UCSD-AML1 (cell line): Measurements from ENCODE around the gene SIPA1L3.

Experiments used
- DNase-seq: peaks from one replicate; lab custom pipeline; 2025; ENCODE audit not compliant: unreplicated experiment; lab: John Stamatoyannopoulos, UW

SIPA1L3 gene

DNA sequence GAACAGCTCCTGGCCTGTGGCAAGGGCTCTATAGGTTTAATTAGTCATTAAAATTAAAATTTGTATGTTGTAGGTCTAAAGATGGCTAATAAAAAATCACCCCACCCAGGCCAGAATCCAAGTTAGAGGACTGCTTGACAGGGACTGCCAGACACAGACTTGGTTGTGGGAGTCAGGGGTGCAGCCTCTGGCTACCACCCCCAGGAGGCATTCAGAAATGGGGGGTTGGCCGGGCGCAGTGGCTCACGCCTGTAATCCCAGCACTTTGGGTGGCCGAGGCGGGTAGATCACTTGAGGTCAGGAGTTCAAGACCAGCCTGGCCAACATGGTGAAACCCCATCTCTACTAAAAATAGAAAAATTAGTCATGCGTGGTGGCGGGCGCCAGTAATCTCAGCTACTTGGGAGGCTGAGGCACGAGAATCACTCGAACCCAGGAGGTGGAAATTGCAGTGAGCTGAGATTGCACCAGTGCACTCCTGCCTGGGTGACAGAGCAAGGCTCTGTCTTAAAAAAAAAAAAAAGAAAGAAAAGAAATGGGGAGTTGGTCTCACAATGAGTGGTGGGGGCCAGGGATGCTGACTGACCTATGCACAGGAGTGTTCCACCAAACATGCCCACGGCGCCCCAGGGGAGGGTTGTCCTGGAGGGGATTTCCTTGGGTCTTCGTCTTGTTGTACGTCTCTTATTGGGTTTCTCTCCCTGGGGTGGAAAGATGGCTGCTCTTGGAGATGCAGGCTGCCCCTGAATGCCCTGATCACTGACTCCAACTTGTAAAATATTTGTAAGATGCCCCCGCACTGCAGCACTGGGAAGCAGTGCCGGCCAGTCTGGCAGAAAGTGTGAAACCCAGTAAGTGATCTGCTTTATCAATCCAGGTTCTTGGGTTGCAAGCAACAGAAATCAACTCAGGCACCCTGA lies 68.8 kb downstream of the SIPA1L3 start:
- no peak for DNase-seq

DNA sequence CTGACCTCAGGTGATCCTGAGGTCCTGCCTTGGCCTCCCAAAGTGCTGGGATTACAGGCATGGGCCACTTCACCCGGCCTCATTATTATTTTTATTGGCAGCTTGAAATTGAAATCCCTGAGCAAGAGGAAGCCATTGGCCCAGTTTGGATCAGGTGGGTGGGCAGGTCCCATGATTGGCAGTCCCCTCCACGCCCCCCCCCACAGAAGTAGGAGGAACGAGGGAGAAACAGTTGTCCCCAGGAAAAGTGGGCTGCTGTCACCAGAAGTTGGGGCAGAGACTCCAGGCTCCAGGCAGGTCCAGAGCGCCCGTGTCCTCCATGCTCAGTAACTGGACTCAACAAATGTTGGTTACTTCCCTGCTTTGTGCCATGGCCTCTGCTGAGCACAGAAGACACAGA lies 70.4 kb downstream of the SIPA1L3 start:
- no peak for DNase-seq

DNA sequence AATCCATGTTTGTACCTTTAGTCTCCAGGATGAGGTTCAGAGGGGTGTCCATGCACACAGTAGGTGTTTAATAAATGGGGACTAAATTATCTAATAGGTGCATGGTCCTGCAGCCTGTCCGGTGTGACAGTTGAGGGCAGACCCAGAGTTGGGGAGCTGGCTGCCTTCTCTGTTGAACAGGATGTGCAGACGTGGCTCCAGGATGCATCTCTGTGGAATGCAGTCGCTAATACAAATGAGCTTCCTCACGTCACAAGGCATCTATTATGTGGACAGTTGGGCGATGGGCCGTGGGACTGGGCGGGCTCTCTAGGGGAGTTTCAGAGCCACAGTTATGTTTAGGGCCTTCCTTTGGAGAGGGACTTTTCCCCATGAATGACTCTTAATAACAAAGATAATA lies 71.0 kb downstream of the SIPA1L3 start:
- no peak for DNase-seq

GRCh38 chr19:37979547-37980082 lies 72.6 kb downstream of the SIPA1L3 start:
- DNase-seq = no peak

DNA sequence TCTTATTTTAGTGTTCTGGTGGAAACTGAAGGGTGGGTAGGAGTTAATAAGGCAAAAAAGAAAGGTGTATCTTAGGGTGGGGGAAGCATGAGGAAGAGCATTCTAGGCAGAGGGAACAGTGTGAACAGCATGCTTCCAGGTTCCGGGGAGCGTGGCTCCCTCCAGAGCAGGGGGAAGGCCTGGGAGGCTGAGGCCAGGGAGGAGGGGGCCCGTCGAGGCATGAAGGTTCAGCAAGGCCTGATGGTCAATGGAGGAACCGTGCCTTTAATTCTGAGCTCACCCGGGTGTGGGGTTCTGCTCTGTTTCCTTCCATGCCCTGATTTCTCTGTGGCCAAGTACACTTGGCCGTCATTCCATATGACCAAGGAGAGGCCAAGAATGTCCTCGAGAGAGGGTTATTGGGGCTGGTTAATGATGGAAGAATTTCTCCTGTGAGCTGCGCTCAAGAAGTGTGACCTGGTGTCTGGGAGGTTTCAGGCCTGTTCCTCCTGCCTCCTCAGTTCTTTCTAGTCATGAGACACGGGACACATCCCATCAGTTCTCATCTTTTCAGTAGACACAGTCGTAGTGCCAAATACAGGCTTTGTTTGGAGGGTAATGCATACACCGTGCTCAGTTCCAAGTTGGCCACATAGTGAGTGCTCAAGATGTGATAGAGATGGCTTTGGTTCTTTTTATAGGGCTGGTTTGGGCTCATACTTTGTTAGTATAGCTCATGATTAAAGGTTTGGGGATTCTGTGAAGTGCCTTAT lies 73.6 kb downstream of the SIPA1L3 start:
- DNase-seq = no peak

DNA sequence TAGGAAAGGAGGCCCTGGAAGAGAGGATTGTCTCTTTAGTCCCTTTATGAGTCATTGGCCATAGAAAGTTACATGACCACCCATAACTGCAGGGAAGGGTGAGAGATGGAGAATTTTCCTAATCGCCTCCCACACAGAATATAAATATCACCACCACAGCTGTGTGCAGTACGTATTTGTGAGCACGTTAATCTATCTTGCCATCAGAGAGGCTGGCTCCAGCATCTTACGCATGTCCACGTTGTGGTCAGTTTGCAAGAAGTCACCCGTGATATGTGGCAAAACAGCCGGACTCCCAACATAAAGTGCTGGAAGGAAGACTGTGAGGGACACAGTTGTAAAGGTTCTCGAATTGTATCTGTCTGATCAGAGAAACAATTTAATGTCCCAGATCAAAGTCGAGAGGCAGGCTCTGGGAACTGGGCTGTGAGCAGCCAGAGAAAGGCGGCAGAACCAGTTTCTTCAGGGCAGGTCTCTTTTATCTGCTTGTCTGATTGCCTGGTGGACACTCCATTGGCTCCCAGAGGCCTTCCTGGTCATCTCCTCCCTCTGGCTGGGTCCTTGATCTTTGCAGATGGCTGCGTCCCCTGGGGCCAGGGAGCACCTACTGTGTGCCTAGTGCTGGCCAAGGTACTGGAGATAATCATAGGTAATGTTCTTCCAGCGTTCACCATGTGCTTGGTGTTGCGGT lies 74.9 kb downstream of the SIPA1L3 start:
- no peak for DNase-seq

GRCh38 chr19:37982655-37983054 lies 75.6 kb downstream of the SIPA1L3 start:
- no peak for DNase-seq

DNA sequence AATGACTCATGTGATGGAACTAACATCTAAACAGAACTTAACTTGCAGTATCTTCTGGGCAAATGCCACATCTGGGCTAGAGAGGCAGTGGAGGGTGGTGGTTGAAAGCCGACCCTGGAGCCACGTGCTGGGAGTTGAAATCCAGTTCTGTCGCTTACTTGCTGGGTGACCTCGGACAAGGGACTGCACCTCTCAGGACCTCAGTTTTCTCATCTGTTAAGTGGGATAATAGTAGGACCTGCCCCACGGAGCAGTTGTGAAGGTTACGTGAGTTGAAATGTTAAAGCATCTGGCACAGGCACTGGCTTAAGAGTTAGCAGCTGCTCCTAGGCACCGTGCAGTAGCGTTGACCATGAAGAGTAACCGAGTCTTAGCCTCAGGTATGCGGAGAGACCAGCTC lies 76.1 kb downstream of the SIPA1L3 start:
- DNase-seq = no peak

DNA sequence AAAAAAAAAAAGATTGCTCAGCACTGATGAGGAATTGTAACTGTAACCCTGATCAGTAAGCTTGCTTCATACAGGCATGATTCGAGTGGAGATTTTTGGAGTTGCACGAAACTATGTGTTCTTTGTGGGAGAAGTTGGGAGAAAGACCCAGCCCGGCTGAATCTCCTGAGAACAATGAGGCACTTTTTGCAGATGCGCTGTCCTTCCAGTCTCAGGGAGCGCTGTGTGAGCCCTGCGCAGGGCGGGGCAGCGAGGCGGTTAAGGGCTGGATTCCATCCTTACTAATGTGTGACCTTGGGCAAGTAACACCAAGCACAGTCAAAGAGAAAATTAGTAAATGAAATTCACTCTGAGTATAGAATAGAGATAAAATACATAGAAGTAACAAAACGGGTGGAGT lies 76.9 kb downstream of the SIPA1L3 start:
- no peak for DNase-seq

DNA sequence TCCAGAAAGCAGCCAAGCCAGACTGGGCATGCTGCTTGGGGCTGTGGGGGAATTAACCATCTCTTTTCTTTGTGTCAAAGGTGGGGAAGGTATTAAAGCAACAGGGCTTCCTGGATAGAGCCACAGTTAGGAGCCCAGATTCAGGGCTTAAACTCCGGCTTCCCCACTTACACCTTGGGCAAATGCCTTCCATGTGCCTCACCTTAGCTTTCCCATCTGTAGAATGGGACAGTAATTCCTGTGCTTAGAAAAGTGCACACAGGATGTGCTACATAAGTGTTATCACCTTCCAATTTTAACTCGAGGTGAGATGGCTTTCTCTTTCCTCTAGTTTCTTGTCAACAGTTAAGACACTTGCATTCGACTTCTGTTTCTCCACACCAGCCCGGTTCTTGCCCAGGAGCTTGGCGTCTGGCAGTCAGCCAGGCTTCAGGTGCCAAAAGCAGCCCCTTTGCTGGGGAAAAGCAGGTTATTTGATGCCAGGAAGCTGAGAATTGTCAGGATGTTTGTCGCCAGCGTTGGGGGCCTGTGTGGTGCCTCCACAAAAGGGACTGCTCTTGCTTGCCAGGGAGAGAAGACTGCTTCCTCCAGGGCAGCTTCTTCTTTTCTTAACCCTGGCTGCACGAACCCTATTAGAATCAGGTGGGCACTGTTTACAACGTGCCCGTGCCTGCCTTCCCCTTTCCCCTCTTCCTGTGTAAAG lies 79.2 kb downstream of the SIPA1L3 start:
- peak; percentile 36 for DNase-seq

GRCh38 chr19:37987356-37988332 lies 80.6 kb downstream of the SIPA1L3 start:
- no peak for DNase-seq

DNA sequence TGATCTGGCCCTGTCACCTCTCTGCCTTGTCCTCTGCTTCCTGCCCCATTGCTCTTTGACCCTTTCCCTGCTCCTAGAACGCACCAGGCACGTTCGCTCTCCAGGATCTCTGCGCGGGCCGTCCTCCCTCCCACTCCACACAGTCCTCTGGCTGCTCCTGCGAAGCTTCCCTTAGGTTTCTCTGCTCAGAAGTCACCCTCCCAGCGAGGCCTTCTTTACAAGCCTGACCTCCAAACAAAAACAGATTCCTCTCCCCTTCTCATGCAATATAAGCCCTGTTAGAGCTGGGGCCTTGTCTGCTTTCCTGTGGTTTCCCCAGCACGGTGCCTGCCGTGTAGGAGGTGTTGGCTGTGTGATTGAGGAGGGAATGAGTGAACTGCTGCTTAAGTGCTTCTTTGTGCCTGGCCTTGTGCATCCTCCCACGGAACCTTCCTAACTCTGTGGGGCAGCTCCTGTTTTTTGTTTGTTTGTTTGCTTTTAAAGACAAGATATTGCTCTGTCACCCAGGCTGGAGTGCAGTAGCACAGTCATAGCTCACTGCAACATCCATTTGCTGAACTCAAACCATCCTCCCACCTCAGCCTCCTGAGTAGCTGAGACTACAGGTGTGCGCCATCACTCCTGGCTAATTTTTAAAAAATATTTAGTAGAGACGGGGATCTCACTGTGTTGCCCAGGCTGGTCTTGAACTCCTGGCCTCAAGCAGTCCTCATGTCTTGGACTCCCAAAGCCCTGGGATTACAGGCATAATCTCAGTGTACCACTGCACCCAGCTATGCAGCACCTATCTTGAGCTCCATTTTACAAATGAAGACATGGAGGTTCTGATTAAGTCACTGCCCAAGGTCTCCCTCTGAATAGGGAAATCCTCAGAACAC lies 82.0 kb downstream of the SIPA1L3 start:
- peak; percentile 39 for DNase-seq

GRCh38 chr19:37989855-37990254 lies 82.8 kb downstream of the SIPA1L3 start:
- no peak for DNase-seq

- DNase-seq = no peak
Measured at GRCh38 chr19:37990362-37990761, 83.4 kb downstream of the SIPA1L3 start.

DNA sequence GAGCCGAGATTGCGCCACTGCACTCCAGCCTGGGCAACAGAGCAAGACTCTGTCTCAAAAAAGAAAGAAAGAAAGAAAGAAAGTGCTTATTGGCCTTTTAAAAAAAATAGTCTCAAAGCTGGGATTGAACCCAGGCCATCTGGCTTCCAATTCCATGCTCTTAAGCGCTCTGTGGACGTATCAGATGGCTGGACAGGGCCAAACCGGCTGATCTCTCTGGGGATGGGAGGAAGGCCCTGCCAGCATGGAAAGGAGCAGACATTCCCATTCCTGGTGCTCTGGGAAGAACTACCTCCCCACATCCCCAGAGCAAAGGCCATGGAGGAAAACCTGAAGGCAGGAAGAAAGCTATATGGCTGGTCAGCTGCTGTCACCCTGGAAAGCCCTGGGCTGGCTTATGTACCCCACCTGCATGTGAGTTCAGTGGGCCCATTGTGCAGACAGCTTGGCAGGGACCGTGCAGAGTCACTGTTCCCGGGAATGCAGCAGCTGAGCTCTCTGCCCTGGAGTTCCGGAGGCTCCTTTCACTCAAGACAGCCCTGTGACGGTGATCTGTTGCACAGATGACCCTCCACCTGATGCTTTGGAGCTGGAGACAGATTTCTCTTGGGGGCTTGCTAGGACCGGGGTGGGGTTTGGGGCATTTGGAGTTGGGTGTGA lies 84.3 kb downstream of the SIPA1L3 start:
- no peak for DNase-seq

DNA sequence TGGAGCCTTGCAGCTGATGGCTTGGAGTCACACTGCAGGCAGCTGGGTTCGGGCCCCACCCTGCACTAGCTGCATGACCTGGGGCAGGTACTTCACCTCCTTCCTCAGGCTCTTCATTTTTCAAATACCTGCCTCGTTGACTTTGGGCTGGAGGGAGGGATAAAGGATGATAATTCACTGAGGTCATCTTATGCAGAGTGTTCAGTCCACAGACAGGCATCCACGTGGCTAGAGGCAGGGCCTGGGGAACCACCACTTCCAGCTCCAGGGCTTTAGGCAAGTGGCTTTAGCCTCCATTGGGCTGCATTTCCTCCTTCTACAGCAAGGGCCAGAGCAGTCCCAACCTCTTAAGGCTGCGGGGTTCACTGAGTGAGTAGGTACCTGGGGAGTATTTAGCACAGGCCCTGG lies 84.8 kb downstream of the SIPA1L3 start:
- no peak for DNase-seq

- DNase-seq = no peak
Measured at GRCh38 chr19:37992761-37993160, 85.8 kb downstream of the SIPA1L3 start.

GRCh38 chr19:37994823-37995130 lies 87.8 kb downstream of the SIPA1L3 start:
- no peak for DNase-seq
